HEK293T (cell line): ENCODE measurements around the gene FGF3.

Experiments
- BHLHE40 ChIP-seq: fragments of 450-650 bp; IDR thresholded peaks from 2 replicates; pipeline ENCODE4 v1.6.1; 2016; ENCODE audit warnings: mild to moderate bottlenecking, moderate library complexity, borderline replicate concordance
- CTBP1 ChIP-seq: fragments of 450-650 bp; IDR thresholded peaks from 2 replicates; pipeline ENCODE4 v1.6.1; 2016; ENCODE audit warnings: borderline replicate concordance
- FOXA1 ChIP-seq: fragments of 450-650 bp; IDR thresholded peaks from 2 replicates; pipeline ENCODE4 v1.6.1; 2016; ENCODE audit warnings: mild to moderate bottlenecking
- FOXM1 ChIP-seq: fragments of 450-650 bp; IDR thresholded peaks from 2 replicates; pipeline ENCODE4 v1.6.1; 2017; ENCODE audit warnings: mild to moderate bottlenecking, borderline replicate concordance
- HDGF ChIP-seq: fragments of 450-650 bp; IDR thresholded peaks from 2 replicates; pipeline ENCODE4 v1.6.1; 2017; ENCODE audit warnings: antibody characterized with exemption, borderline replicate concordance
- L3MBTL2 ChIP-seq: fragments of 450-650 bp; conservative IDR thresholded peaks from 2 replicates; pipeline ENCODE4 v1.6.1; 2016; ENCODE audit warnings: mild to moderate bottlenecking
- LEF1 ChIP-seq: fragments of 450-650 bp; IDR thresholded peaks from 2 replicates; pipeline ENCODE4 v1.6.1; 2017; ENCODE audit warnings: mild to moderate bottlenecking, borderline replicate concordance
- NFRKB ChIP-seq: fragments of 450-650 bp; IDR thresholded peaks from 2 replicates; pipeline ENCODE4 v1.6.1; 2016; ENCODE audit warnings: mild to moderate bottlenecking, moderate library complexity
- SP1 ChIP-seq: fragments of 450-650 bp; IDR thresholded peaks from 2 replicates; pipeline ENCODE4 v1.6.1; 2017
- SUZ12 ChIP-seq: fragments of 450-650 bp; IDR thresholded peaks from 2 replicates; pipeline ENCODE4 v1.6.1; 2016; ENCODE audit warnings: mild to moderate bottlenecking
- ZNF384 ChIP-seq: fragments of 450-650 bp; IDR thresholded peaks from 2 replicates; pipeline ENCODE4 v1.6.1; 2016

GRCh38 chr11:69841859-69842698 lies 22.9 kb upstream of the FGF3 start:
- TF ChIP-seq SP1 (no peak), FOXA1 (no peak), SUZ12 (no peak), FOXM1 (no peak), CTBP1 (no peak), HDGF (no peak), NFRKB (no peak), BHLHE40 (no peak), LEF1 (no peak), ZNF384 (no peak), L3MBTL2 (no peak)
